ENCODE results near the gene KDM6B.

DNA sequence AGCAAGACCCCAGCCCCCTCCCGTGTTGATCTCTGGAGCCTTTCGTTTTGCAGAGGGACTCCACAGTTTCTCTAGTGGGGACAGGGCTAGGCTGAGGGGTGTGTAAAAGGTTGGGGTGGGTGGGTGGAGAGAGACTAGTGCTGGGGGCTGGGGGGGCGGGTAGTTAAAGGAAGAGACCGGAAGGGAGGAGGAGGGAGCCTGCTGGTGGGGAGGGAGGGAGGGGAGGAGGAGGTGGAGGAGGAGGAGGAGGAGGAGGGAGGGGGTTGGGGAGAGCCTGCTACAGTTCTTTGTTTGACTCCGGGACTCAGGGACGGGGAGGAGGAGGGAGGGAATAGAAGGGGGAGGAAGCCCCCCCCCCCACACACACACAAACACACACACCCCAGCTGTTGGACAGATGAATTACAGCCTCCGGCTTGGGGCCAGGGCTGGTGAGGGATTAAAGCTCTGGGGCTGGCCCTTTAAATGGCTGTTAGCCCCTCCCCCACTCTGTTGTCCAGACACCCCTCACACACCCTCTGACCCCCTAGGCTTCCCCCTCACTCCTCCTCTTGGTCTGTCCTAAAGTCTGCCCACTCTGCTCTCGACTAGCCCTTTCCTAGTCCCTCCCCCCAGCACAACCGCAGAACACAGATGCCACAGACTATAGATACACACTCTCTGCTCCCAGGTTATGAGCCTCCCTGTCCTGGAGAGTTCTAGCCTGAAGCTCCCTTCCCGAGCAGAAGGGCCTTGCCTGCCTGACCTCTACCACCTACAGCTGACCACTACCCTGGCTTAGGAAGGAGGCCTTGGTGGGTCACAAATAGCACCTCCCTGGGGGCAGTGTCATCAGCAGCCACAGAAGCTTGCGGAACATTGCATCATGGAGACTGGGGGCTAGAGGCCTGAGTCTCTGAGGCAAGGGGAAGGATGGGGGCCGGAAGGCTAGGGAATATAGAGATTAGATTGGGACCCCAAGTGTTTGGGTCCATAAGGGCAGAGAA lies 4.4 kb downstream of the KDM6B start:
- TF ChIP-seq CTCF (IDR thresholded peaks at IDR 0.05; ENCODE audit: low read length): no peak
- TF ChIP-seq EZH2 (optimal IDR thresholded peaks at IDR 0.05; ENCODE audit: low read depth, low read length): no peak
- no peak for TF ChIP-seq EZH2phosphoT487 (IDR thresholded peaks at IDR 0.05; ENCODE audit: low read length)

Measured in MM.1S (cell line).